Stimulated activated CD8-positive, alpha-beta memory T cell treated with anti-CD3 and anti-CD28 coated beads, Interleukin-4, amount 100 ng/mL, for 4 hours (primary cell): ENCODE data around the gene MLNR.

ENCODE experiments used
- DNase-seq, 2 donors: peaks; one replicate each; pipeline ENCODE4 v3.0.0-alpha.2; 2020; ENCODE audit warnings: low read depth in 2 of 2, low spot score in 1 of 2

Gene MLNR

DNA sequence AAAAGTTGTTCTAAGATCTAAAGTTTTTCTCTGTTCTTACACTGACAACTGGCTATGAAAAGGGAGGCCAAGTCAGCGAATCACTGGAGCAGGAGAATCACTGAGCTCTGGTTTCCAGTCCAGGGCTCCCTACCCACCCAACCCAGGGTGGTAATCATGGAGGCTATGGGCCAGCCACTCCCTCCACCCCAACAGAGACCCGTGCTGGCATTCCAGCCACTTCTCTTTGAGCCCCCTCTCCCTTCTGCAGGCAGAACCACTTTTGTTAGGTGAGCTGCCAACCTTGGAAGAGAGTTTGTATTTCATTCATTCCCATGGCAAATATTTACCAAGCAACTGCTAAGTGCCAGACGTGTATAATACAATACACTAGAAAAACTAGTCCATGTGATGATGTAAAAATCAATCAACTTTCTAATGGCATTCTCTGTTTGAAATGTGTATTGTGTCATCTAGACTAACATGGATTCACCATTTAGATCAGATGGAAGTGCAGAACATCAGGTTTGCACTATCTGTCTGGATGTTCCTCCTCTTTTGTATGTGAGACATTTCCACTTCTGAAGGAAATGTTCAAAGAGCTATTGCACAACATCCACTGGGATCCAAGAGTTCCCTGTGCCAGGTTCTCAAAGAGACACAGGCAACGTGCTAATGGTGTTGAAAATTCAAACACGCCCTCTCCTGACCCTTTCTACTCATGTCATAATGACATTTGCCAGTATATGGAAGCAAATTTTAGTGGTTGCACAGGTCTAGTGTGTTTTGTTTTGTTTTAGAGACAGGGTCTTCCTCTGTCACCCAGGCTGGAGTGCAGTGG is 5.3 kb downstream of the MLNR start:
- DNase-seq: no peak

DNA sequence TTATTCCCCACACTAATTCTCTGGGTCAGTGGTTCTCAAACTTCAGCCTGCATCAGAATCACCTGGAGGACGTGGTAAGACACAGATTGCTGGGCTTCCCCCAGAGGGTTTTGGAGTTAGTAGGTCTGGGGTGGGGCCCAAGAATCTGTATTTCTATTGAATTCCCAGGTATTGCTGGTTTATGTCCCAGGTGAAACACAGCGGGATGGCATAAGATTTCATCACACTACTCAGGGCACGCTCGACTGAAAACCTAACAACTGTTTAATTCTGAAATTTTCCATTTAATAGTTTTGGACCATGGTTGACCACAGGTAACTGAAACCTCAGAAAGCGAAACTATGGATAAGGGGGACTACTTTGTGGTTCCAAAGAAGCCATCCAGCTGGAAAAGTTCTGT is 6.5 kb downstream of the MLNR start:
- DNase-seq: no peak

DNA sequence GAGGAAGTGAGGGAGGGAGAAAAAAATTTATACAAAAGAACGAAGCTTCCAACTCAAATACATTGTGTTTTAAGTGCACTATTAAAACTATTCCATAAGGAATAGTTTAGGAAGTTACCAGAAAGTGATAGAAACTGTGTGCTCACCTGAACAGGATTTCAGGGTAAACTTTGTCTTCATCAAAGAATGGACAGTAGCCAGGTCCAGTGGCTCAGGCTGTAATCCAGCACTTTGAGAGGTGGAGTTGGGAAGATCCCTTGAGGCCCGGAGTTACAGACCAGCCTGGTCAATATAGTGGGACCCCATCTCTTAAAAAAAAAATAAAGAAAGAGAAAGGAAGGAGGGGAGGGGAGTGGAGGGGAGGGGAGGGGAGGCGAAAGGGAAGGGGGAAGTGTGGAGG is 14.6 kb downstream of the MLNR start:
- no peak for DNase-seq

DNA sequence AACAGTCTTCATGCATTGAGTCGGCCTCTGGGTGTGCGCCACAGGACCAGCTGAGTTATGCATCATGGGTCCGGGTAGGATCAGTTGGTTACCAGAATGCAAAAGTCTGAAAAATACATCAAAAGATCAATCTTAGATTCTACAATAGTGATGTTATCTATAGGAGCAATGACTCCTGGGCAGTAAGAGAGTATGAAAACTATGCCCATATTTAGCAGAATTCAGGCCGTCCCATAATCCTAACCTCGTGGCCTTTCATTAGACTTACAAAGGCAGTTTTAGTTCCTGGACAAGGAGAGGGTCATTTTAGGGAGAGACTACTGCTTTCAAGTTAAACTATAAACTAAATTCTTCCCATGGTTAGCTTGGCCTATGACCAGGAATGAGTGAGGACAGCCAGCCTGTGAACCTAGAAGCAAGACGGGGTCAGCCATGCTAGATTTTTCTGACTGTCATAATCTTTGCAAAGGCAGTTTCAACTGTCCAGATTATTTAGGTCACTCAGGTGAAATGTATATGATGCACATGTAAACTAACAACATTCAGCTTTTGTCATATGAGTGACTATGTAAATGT is 15.8 kb downstream of the MLNR start:
- no peak for DNase-seq

DNA sequence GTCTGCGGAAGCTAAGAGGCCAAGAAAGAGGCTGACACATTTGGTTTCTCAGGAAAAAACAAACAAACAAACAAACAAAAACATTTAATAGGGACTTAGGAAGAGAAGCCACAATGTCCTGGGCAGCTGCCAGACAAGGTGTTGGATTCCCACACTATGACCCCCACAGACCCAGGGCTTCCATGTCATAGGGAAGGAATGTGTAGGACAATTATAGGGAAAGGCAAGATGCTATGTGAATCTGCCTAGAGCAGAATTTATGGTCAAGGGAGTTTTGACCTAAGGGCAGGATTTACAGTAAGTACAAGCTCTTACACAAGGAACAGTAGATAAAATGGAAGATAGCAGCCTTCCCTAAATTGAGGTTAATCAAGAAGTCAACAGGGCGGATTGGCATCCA is 18.5 kb downstream of the MLNR start:
- DNase-seq: no peak

DNA sequence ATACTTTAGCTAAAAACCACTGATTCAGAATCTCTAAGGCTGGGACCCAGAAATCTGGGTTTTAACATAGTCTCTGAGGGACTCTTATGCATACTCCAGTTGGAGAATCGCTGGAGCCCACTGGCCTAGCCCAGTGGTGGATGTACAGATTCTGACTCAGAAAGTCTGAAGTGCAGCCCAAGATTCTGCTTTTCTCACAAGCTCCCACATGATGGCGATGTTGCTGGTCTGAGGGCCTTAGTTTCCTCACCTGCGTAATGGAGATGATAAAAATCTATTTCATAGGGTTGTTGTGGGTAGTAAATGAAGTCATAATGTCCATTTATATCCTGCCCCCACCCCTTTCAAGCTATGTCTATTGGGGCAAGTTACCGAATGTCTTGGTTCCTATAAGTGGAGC is 19.9 kb downstream of the MLNR start:
- DNase-seq: no peak

DNA sequence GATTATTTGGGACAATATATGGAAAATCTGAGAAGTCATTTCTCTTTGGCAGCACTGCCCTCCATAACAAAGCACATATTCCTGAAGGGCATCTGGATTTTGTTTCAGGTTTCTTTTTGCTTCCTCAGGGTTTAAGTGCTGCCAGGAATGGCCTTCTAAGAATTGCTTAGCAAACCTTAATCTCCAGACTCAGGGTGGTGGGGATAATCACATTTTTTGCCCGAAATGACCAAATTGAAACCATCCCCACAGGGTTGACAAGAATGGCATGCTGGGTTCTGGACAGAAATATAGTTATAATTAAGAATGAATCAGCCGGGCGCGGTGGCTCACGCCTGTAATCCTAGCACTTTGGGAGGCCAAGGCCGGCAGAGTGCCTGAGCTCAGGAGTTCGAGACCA is 21.2 kb downstream of the MLNR start:
- DNase-seq: no peak

DNA sequence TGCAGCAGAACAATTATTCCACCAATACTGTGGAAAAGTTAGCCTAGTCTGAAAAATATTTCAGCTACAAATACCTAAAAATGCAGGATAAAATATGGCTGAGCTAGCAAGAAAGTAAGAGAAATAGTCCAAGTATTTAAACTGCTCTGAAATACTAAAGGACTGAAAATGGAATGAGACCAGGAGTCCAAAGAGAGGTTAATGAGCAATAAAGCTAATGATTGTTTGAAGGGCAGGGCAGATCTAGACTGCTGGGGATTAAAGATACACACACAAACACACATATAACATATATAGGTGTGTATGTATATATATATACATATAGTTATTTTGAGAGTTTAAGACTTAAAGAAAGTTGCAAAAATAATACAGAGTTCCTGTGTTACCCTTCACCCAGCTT is 25.0 kb downstream of the MLNR start:
- no peak for DNase-seq

DNA sequence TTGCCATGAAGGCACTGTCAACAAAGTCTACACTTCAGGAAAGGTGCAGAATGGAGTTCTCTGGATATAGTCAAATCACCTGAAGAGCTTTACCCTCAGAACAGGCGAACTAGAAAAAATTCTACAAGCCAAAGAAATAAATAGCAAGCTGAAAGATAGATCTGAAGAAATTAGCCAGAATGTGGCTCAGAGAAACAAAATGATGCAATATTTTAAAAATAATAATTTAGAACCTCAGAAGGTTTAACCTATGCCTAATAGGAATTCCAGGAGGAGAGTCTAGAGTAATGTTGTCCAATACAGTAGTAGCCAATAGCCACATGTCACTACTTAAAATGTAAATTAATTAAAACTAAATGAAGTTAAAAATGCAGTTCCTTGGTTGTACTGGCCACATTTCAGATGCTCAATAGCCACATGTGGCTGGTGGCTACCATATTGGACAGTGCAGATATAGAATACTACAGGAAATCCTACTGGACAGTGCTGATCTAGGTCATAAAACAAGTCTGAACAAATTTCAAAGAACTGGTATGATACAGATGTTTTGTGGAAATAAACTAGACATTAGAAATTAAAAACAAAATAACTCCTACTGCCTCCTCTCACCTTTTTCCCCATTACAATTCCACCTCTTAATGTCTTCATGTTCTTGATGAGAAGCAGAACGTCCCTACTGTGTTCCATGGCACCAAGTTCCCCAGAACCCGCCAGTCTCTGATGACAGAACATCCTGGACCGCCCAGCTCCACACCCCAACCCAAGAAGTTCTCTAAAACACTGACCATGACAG is 26.9 kb downstream of the MLNR start:
- no peak for DNase-seq

DNA sequence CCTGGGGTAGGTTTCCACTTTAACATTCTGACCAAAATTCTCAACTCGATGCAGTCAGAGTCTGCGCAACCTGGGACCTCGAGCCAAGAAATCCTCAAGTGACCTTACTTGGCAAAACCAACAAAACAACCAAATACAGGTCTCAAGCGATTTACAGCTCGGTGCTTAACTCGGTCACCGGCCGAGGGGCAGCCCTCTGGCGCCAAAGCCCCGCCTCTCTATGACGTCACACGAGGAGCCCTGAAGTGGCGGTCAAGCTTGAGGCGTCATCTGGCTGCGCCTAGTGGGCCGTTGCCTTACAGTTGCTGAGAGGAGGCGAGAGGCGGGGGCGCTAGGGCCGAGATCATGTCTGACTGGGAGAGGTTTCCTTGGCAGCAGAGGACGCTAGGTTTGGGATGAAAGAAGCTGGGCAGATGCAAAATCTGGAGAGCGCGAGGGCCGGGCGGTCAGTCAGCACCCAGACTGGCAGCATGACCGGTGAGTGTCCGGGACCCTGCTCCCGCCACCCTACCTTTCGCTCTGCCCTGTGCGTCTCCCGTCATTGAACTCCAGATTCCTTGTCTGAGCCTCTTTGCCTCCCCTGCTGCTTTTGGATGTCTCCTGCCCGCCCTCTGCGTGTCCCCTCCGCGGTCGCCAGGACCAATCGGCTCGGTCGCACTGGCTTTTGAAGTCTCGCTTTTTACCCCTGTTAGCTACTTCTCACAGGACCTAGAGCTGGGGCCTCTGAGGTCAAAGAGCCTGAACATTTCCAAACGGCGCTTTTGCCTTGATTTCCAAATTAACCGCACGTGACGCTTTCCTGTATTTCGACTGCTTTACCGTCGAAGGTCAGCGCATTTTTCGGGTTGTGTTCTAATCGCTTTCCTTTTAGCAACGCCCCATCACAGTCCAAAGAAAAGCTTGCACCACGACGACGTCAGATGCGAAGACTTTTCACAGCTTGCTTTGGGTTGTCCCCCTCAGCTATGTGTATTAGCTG is 27.8 kb downstream of the MLNR start, which contains the start of gene CDADC1:
Gene CDADC1 (plus strand): TSS at position 283 of the 979 bp plus-strand sequence. CDS start 113 bp downstream, at position 396.
- DNase-seq: peak; percentile 73 to 81

DNA sequence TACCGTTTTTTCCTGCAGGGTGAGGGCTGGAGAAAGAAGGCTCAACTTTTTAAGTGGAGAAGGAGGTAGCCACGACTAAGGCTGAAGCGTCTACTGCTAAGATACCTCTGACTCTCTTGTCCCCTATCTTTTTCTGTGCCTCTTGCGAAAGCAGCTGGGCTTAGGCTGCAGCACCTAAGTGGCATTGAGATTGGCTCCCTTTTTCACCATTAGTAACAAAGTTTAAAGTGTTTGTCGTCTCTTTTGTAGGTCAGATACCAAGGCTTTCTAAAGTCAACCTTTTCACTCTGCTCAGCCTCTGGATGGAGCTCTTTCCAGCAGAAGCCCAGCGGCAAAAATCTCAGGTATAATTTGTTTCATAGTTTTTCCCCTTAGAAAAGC is 28.5 kb downstream of the MLNR start:
- DNase-seq: no peak

DNA sequence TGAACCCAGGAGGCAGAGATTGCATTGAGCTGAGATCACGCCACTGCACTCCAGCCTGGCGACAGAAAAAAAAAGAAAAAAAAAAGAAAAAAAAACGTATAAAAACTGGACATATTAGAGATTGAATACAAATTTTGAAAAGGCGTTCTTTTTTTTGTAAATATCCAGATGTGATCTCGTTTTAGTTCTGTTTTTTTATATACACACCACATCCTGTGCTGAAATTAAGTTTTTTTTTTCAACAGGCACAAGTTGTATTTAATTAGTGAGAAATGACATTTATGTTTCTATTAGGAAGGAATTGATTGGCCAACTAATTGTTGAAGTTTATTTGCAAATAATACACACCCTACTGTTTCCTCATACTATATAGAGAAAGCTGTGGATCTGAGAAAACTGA is 31.2 kb downstream of the MLNR start:
- no peak for DNase-seq

DNA sequence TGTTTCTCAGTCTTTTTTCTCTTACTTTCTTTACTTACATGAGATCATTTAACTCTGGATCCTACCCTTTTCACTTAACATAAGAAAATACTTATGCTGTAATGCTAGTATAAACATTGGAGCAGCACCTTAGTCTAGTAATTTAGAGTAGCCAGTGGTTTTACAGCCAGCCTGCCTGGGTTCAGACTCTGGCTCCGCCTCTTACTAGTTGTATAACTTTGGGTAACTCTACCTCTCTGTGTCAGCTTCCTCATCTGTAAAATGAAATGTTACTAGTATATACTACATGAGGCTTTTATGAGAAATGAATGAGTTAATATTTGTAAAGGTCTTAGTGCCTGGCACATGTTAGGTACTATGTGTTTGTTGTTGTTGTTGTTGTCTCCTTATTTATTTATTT is 33.2 kb downstream of the MLNR start:
- DNase-seq: no peak

DNA sequence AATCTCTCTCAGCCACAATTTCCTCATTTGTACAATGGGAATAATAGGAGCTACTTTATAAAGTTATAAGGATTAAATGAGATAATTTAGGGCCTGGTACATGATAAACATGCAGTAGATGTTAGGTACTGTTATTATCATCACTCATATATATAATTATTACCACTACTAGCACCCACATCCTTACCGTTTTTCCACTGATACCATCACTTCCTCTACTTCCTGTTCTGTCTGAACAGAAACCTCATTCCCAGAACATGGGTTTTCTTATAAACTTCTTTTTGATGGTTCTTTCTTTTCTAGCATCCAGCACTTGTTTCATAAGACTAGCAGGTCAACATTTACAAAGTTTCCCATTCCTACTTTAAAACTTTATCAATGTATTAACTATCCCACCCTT is 33.9 kb downstream of the MLNR start:
- no peak for DNase-seq

DNA sequence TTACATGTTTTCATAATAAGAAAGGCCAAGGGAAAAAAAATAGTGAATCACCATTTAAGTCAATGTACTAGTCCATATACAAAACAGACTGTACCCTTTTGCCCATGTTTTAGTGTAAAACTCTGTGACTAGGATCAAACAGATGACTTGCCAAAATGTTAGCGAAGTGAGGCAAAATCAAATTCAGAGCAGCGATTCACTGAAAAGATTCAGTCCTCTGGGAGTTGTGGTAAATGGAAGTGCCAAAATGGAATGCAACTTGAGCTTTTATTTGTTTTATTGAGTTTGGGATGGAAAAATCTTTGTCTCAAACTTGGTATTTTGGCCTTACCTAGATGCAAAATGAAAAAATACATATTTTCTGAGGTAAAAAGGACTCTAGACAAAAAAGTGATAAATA is 36.7 kb downstream of the MLNR start:
- no peak for DNase-seq

DNA sequence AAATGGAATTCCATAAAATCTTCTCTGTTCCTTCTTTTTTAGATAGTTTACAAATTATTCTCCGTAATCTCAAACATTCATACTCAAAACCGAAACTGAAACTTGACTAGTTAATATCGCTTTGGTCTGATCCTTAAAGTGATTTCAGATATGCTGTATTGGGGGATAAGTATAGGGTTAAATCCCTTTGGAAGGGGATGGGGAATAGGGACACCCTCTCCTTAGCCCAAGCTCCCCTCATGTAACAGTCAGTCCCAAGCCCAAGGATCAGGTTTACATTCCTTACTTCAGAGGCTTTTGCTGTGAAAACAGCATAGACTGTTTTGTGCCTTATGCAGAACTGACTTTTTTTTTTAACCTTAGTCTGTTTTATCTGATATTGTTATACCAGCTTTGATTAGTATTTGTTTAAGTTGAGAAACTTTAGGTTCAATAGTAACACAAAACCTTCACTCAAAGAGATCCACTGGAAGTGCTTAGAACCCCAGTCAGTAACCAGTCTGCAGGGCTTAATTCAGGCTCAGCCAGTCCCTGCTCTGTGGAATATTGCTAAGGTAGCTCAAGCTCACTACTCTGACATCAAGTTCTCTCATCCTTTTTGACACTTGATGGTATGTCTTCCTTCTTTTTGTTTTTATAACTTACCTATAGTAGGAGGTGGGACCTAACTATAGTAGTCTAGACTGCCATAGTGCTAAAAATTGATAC is 38.1 kb downstream of the MLNR start:
- no peak for DNase-seq

DNA sequence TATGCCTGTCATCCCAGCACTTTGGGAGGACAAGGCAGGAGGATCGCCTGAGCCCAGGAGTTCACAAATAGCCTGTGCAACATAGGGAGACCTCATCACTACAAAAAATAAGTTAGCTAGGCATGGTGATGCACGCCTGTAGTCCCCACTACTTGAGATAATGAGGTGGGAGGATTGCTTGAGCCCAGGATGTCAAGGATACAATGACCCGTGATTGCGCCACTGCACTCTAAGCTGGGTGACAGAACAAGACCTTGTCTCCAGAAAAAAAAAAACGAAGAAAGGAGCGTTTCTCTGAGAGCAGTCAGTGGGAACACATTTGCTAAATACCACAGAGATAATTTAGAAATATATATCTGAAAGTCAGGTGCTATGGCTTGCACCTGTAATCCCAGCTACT is 39.4 kb downstream of the MLNR start:
- no peak for DNase-seq

DNA sequence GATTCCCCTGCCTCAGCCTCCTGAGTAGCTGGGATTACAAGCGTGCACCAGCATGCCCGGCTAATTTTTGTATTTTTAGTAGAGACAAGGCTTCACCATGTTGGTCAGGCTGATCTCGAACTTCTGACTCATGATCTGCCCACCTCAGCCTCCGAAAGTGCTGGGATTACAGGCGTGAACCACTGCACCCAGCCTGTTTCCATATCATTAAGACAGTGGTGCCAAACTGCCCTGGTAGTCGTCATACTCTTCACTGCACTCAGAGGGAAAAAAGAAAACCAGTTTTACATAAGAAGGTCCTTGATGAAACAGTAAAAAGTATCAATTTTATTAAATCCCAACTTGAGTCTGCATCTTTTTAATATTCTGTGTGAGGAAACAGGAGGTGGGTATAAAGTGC is 42.5 kb downstream of the MLNR start:
- no peak for DNase-seq

DNA sequence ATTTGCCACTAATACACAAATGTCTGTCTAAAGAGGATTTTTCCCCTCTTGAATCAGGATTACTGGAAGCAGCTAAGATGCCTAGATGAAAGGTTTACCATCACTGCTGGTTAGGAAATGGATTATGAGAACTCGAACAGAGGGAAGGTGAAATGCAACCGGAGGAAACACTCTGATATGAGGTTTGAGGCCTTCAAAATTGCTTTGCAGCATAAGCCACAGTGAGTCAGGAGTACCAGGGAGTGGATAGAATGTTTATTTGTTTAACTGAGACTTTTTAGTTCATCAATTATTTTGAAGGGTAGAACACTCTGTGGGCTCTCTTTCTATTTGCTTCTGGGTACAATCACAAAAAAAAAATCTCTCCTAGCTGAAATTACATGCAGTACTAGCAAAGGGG is 45.7 kb downstream of the MLNR start:
- DNase-seq: no peak

DNA sequence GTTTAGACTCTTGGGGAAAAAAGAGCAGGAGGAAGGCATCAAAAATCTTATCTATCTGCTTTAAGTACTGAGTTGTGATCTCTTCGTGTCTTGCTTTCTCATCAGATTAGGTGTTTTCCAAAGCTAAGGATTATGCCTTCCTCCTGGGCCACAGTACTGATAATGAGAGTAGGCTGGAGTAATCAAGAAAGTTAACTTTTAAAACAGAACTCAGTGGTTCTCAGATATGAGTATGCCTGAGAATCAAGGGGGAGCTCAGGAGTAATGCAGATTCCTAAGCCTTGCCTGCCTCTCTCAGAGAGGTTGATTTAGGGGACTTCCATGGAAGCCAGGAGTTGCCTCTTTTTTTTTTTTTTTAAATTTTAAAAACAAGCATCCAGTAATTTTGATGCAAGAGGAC is 51.1 kb downstream of the MLNR start:
- no peak for DNase-seq
